Fibroblast of the aortic adventitia (primary cell): ENCODE results near the gene RANBP9. TPM values are rescaled to one million over a fixed set of nuclear protein-coding genes. Genes with fewer than 3 reads are reported as not detected.
A peak's percentile ranks its signal among the peaks of the same experiment; 100 is the strongest.

Source experiments
- DNase-seq: peaks from one replicate; pipeline ENCODE4 v3.0.0-alpha.2; 2010; ENCODE audit warnings: low read depth
- H3K4me3 ChIP-seq: 2 replicates; pipeline ENCODE4 v1.5.1; 2011; ENCODE audit warnings: low read depth, mild to moderate bottlenecking, control low read depth, low read length, moderate library complexity
- CTCF ChIP-seq: IDR thresholded peaks from 2 replicates; pipeline ENCODE4 v1.5.1; 2011; ENCODE audit warnings: mild to moderate bottlenecking, low read length, control low read depth, inconsistent platforms; ENCODE audit not compliant: insufficient read depth
- total RNA-seq: library from RNA; depleted of rRNA; stranded (reverse); fragments of >200 nt; gene quantifications from 2 replicates; pipeline ENCODE4 v1.2.3, GENCODE V29; 2012; ENCODE audit warnings: low replicate concordance

Gene RANBP9
- total RNA-seq, 1 donor = 35.5 TPM

DNA sequence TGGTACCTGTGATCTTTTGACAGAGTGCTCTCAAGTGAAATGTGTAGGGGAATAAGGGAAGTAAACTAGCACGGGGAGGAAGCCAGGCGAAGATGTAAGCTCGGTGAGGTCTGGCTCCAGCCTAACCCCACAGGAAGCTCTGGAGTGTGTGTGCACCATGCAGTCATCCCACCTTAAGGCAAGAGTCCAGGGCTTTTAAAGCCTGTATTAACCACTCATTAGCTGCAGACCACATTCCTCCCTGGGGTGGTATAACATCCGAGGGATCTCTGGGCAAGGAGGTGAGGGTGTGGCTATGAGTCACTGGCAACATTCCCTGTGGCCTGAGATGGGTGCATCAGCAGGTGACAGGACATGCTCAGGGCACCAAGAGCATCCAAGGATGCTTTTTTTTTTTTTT lies 12.5 kb upstream of the RANBP9 start:
- H3K4me3 ChIP-seq = no peak overlapping the region
- TF ChIP-seq CTCF = no peak
- DNase-seq = no peak

DNA sequence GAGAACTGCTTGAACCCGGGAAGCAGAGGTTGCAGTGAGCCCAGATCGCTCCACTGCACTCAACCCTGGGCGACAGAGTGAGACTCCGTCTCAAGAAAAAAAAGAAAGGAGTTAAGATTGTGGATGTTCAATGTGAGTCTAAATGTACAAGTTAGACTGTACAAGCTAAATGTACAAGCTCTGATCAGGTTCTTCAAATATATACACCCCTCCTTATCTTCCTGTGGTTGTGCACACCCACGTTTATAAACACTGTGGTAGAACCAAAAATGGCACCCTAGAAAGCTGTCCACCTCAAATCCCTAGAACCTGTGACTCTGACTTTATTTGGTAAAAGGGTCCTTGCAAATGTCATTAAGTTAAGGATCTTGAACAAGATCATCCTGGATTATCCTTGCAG lies 11.2 kb upstream of the RANBP9 start:
- H3K4me3 ChIP-seq = no peak overlapping the region
- no peak for TF ChIP-seq CTCF
- no peak for DNase-seq

- H3K4me3 ChIP-seq = no peak overlapping the region
- no peak for DNase-seq
- TF ChIP-seq CTCF = no peak
Observed at GRCh38 chr6:13718123-13718458, 6.5 kb upstream of the RANBP9 start.

GRCh38 chr6:13716955-13717295 lies 5.3 kb upstream of the RANBP9 start:
- H3K4me3 ChIP-seq = no peak overlapping the region
- TF ChIP-seq CTCF = no peak
- no peak for DNase-seq

- no peak for TF ChIP-seq CTCF
- H3K4me3 ChIP-seq = no peak overlapping the region
- no peak for DNase-seq
Observed at GRCh38 chr6:13716225-13716954, 4.8 kb upstream of the RANBP9 start.

DNA sequence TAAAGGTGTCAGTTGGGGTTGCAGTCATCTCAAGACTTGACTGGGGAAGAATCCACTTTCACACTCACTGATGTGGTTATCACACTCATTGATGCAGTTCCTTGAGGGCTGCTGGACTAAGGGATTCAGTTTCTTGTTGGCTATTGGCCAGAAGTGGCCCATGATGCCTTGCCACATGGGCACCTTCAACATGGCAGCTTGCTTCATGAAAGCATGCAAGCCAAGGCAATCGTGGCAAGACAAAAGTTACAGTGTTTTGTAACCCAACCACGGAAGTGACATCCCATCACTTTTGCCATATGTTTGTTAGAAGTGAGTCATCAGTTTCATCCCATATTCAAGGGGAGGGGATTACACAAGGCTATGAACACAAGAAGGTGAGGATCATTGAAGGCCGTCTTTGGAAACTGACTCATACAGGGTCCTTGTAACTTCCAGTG lies 3.8 kb upstream of the RANBP9 start:
- no peak for TF ChIP-seq CTCF
- H3K4me3 ChIP-seq = no peak overlapping the region
- no peak for DNase-seq

DNA sequence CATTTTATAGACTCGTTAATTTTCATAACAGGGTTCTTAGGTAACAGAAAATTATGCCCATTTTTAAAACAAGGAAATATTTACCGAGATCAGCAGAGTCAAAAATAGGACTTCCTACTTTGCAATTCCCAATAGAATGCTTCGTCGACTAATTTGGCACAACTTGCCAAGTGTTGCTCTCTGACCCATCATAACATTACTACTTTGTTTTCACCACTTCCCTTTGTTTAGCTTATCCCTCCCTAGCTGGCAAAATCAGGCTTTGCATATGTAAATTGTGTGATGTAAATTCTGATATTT lies 914 bp upstream of the RANBP9 start:
- DNase-seq = peak; percentile 71
- H3K4me3 ChIP-seq = peak overlapping the region; percentile 73
- TF ChIP-seq CTCF = no peak
